ENCODE data around the gene GXYLT2.

DNA sequence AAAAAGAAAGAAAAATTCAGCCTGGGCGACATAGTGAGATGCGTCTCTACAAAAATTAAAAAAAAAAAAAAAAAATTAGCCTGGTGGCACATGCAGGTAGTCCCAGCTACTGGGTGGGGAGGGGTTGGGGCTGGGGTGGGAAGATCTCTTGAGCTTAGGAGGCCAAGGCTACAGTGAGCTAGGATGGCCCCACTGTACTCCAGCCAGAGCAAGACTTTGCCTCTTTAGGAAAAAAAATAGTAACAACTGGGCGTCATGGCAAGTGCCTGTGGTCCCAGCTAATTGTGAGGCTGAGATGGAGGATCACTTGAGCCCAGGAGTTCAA lies 84.8 kb downstream of the GXYLT2 start:
- TF ChIP-seq, protein P1, sequence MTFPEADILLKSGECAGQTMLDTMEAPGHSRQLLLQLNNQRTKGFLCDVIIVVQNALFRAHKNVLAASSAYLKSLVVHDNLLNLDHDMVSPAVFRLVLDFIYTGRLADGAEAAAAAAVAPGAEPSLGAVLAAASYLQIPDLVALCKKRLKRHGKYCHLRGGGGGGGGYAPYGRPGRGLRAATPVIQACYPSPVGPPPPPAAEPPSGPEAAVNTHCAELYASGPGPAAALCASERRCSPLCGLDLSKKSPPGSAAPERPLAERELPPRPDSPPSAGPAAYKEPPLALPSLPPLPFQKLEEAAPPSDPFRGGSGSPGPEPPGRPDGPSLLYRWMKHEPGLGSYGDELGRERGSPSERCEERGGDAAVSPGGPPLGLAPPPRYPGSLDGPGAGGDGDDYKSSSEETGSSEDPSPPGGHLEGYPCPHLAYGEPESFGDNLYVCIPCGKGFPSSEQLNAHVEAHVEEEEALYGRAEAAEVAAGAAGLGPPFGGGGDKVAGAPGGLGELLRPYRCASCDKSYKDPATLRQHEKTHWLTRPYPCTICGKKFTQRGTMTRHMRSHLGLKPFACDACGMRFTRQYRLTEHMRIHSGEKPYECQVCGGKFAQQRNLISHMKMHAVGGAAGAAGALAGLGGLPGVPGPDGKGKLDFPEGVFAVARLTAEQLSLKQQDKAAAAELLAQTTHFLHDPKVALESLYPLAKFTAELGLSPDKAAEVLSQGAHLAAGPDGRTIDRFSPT (tag by site-specific recombination; IDR thresholded peaks at IDR 0.05), result no peak
- TF ChIP-seq ZNF274 (IDR thresholded peaks at IDR 0.05; ENCODE audit: low read length), result no peak
- no peak for TF ChIP-seq ZNF274 (tag by site-specific recombination; IDR thresholded peaks at IDR 0.05; ENCODE audit: borderline replicate concordance)
- TF ChIP-seq, protein P2, sequence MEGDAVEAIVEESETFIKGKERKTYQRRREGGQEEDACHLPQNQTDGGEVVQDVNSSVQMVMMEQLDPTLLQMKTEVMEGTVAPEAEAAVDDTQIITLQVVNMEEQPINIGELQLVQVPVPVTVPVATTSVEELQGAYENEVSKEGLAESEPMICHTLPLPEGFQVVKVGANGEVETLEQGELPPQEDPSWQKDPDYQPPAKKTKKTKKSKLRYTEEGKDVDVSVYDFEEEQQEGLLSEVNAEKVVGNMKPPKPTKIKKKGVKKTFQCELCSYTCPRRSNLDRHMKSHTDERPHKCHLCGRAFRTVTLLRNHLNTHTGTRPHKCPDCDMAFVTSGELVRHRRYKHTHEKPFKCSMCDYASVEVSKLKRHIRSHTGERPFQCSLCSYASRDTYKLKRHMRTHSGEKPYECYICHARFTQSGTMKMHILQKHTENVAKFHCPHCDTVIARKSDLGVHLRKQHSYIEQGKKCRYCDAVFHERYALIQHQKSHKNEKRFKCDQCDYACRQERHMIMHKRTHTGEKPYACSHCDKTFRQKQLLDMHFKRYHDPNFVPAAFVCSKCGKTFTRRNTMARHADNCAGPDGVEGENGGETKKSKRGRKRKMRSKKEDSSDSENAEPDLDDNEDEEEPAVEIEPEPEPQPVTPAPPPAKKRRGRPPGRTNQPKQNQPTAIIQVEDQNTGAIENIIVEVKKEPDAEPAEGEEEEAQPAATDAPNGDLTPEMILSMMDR (tag by site-specific recombination; IDR thresholded peaks at IDR 0.05), result no peak
- TF ChIP-seq, protein P3, sequence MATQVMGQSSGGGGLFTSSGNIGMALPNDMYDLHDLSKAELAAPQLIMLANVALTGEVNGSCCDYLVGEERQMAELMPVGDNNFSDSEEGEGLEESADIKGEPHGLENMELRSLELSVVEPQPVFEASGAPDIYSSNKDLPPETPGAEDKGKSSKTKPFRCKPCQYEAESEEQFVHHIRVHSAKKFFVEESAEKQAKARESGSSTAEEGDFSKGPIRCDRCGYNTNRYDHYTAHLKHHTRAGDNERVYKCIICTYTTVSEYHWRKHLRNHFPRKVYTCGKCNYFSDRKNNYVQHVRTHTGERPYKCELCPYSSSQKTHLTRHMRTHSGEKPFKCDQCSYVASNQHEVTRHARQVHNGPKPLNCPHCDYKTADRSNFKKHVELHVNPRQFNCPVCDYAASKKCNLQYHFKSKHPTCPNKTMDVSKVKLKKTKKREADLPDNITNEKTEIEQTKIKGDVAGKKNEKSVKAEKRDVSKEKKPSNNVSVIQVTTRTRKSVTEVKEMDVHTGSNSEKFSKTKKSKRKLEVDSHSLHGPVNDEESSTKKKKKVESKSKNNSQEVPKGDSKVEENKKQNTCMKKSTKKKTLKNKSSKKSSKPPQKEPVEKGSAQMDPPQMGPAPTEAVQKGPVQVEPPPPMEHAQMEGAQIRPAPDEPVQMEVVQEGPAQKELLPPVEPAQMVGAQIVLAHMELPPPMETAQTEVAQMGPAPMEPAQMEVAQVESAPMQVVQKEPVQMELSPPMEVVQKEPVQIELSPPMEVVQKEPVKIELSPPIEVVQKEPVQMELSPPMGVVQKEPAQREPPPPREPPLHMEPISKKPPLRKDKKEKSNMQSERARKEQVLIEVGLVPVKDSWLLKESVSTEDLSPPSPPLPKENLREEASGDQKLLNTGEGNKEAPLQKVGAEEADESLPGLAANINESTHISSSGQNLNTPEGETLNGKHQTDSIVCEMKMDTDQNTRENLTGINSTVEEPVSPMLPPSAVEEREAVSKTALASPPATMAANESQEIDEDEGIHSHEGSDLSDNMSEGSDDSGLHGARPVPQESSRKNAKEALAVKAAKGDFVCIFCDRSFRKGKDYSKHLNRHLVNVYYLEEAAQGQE (tag by site-specific recombination; IDR thresholded peaks at IDR 0.05), result no peak

All from HEK293 (cell line).